ENCODE measurements around the gene CYP27C1. TPM values are rescaled to one million over a fixed set of nuclear protein-coding genes. Genes with fewer than 3 reads are reported as not detected.
"Not testable (repeated sequence)": the region's sequence is repeated elsewhere in the genome, so short reads cannot be mapped to it uniquely, and the experiment has no call there.

CYP27C1 gene
- total RNA-seq, 1 donor from 2014 or later, result 5.7 TPM

DNA sequence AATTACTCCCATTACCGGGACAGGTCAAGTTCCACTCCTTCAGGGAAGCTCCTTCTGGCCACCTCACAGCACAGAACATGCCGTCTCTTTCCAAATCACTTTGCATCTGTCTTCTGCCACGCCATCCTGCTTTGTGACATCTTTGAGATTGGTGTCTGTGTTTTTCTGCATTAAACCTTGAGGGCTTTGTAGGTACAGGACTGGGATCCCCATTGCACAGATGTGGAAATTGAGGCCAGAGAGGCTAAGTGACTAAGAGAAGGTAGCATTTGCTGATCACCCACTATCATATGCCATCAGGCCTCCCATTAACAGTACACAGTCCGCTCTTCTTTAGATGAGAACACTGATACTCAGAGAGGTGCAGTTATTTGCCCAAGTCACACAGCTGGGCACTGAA lies 9.5 kb upstream of the CYP27C1 start:
- peaks cover 5% of the 10 kb centered on the region for H3K27me3 Mint-ChIP-seq (ENCODE audit: low read depth, unreplicated experiment)
- H3K4me1 ChIP-seq (ENCODE audit: insufficient read depth, low read length), result peaks cover 22% of the 10 kb centered on the region
- H3K9me3 Mint-ChIP-seq (ENCODE audit: unreplicated experiment), result peaks cover 3% of the 10 kb centered on the region
- FAIRE-seq, result no peak
- peaks cover 29% of the 10 kb centered on the region for H3K4me1 Mint-ChIP-seq (ENCODE audit: low read depth, unreplicated experiment)
- H3K36me3 Mint-ChIP-seq (ENCODE audit: low read depth, unreplicated experiment), result no peaks in the 10 kb centered on the region
- DNase-seq (ENCODE audit: low read depth), result no peak
- no peak for TF ChIP-seq EZH2 (IDR thresholded peaks at IDR 0.05; ENCODE audit: insufficient read depth, low read length)
- TF ChIP-seq, protein P1, sequence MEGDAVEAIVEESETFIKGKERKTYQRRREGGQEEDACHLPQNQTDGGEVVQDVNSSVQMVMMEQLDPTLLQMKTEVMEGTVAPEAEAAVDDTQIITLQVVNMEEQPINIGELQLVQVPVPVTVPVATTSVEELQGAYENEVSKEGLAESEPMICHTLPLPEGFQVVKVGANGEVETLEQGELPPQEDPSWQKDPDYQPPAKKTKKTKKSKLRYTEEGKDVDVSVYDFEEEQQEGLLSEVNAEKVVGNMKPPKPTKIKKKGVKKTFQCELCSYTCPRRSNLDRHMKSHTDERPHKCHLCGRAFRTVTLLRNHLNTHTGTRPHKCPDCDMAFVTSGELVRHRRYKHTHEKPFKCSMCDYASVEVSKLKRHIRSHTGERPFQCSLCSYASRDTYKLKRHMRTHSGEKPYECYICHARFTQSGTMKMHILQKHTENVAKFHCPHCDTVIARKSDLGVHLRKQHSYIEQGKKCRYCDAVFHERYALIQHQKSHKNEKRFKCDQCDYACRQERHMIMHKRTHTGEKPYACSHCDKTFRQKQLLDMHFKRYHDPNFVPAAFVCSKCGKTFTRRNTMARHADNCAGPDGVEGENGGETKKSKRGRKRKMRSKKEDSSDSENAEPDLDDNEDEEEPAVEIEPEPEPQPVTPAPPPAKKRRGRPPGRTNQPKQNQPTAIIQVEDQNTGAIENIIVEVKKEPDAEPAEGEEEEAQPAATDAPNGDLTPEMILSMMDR (IDR thresholded peaks at IDR 0.05; ENCODE audit: insufficient read depth, low read depth, low read length), result no peak
- H3K9me3 ChIP-seq (ENCODE audit: insufficient read depth, low read depth, low read length), result peaks cover 4% of the 10 kb centered on the region
- H3K4me3 Mint-ChIP-seq (ENCODE audit: unreplicated experiment), result no peak overlapping the region
- H3K27ac ChIP-seq (ENCODE audit: low read depth, low read length), result no peak overlapping the region
- no peaks in the 10 kb centered on the region for H4K20me1 ChIP-seq (ENCODE audit: insufficient read depth, low read length)
- H3K4me3 ChIP-seq (ENCODE audit: insufficient read depth, low read depth, low read length), result no peak overlapping the region
- H3K79me2 ChIP-seq (ENCODE audit: insufficient read depth, low read length), result no peaks in the 10 kb centered on the region
- H3K27me3 ChIP-seq (ENCODE audit: insufficient read depth, low read length), result no peaks in the 10 kb centered on the region
- H3K4me2 ChIP-seq (ENCODE audit: low read length), result no peak overlapping the region
- H3K36me3 ChIP-seq (ENCODE audit: insufficient read depth, low read length), result no peaks in the 10 kb centered on the region
- H3K9ac ChIP-seq (ENCODE audit: low read length), result no peak overlapping the region
- H3K27ac Mint-ChIP-seq (ENCODE audit: unreplicated experiment), result no peak overlapping the region
- H2AFZ ChIP-seq (ENCODE audit: low read depth, low read length), result no peak overlapping the region

GRCh38 chr2:127228102-127228501 lies 8.0 kb upstream of the CYP27C1 start:
- no peak overlapping the region for H3K27ac Mint-ChIP-seq (ENCODE audit: unreplicated experiment)
- no peak overlapping the region for H3K4me2 ChIP-seq (ENCODE audit: low read length)
- no peak overlapping the region for H3K27ac ChIP-seq (ENCODE audit: low read depth, low read length)
- peaks cover 37% of the 10 kb centered on the region for H3K4me1 Mint-ChIP-seq (ENCODE audit: low read depth, unreplicated experiment)
- H3K27me3 ChIP-seq (ENCODE audit: insufficient read depth, low read length), result no peaks in the 10 kb centered on the region
- H3K4me3 ChIP-seq (ENCODE audit: insufficient read depth, low read depth, low read length), result no peak overlapping the region
- FAIRE-seq, result no peak
- no peak overlapping the region for H3K9ac ChIP-seq (ENCODE audit: low read length)
- no peaks in the 10 kb centered on the region for H3K36me3 ChIP-seq (ENCODE audit: insufficient read depth, low read length)
- peaks cover 22% of the 10 kb centered on the region for H3K4me1 ChIP-seq (ENCODE audit: insufficient read depth, low read length)
- H4K20me1 ChIP-seq (ENCODE audit: insufficient read depth, low read length), result no peaks in the 10 kb centered on the region
- peak; percentile 67 for DNase-seq (ENCODE audit: low read depth)
- TF ChIP-seq, protein P1 (IDR thresholded peaks at IDR 0.05; ENCODE audit: insufficient read depth, low read depth, low read length), result no peak
- TF ChIP-seq EZH2 (IDR thresholded peaks at IDR 0.05; ENCODE audit: insufficient read depth, low read length), result no peak
- H2AFZ ChIP-seq (ENCODE audit: low read depth, low read length), result no peak overlapping the region
- H3K27me3 Mint-ChIP-seq (ENCODE audit: low read depth, unreplicated experiment), result peaks cover 5% of the 10 kb centered on the region
- no peaks in the 10 kb centered on the region for H3K79me2 ChIP-seq (ENCODE audit: insufficient read depth, low read length)
- no peak overlapping the region for H3K4me3 Mint-ChIP-seq (ENCODE audit: unreplicated experiment)
- no peaks in the 10 kb centered on the region for H3K36me3 Mint-ChIP-seq (ENCODE audit: low read depth, unreplicated experiment)
- H3K9me3 ChIP-seq (ENCODE audit: insufficient read depth, low read depth, low read length), result peaks cover 4% of the 10 kb centered on the region
- H3K9me3 Mint-ChIP-seq (ENCODE audit: unreplicated experiment), result peaks cover 3% of the 10 kb centered on the region

DNA sequence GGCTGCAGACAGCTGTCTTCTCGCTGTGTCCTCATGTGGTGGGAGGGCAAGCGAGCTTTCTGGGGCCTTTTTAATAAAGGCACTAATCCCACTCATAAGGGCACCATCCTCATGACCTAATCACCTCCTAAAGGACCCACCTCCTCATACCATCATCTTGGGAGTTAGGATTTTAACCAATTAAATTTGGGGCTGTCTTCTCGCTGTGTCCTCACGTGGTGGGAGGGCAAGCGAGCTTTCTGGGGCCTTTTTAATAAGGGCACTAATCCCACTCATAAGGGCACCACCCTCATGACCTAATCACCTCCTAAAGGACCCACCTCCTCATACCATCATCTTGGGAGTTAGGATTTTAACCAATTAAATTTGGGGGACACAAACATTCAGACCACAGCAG lies 7.2 kb upstream of the CYP27C1 start:
- peak overlapping the region; percentile 65 for H3K9ac ChIP-seq (ENCODE audit: low read length)

More for the DNA sequence above, 7.2 kb upstream of the CYP27C1 start:
- H4K20me1 ChIP-seq (ENCODE audit: insufficient read depth, low read length); H3K27me3 Mint-ChIP-seq (ENCODE audit: low read depth, unreplicated experiment); H3K4me3 ChIP-seq (ENCODE audit: insufficient read depth, low read depth, low read length); H3K9me3 Mint-ChIP-seq (ENCODE audit: unreplicated experiment); H3K79me2 ChIP-seq (ENCODE audit: insufficient read depth, low read length); H2AFZ ChIP-seq (ENCODE audit: low read depth, low read length); H3K9me3 ChIP-seq (ENCODE audit: insufficient read depth, low read depth, low read length); H3K4me3 Mint-ChIP-seq (ENCODE audit: unreplicated experiment); H3K36me3 Mint-ChIP-seq (ENCODE audit: low read depth, unreplicated experiment); DNase-seq (ENCODE audit: low read depth); H3K36me3 ChIP-seq (ENCODE audit: insufficient read depth, low read length); FAIRE-seq; H3K27me3 ChIP-seq (ENCODE audit: insufficient read depth, low read length): not testable (repeated sequence)
- Mint-ChIP-seq H3K4me1 (ENCODE audit: low read depth, unreplicated experiment) (peaks cover 37% of the 10 kb centered on the region), H3K27ac (ENCODE audit: unreplicated experiment) (peak overlapping the region; percentile 83)
- H3K4me2 ChIP-seq (ENCODE audit: low read length), result peak overlapping the region; percentile 80
- H3K27ac ChIP-seq (ENCODE audit: low read depth, low read length), result peak overlapping the region; percentile 83
- peaks cover 22% of the 10 kb centered on the region for H3K4me1 ChIP-seq (ENCODE audit: insufficient read depth, low read length)

All from astrocyte (in vitro differentiated cells and primary cell).